Tongue (tissue), 3 donors: ENCODE measurements around the gene CSE1L. TPM values are rescaled to one million over a fixed set of nuclear protein-coding genes. Genes with fewer than 3 reads are reported as not detected.
A peak's percentile ranks its signal among the peaks of the same experiment; 100 is the strongest.
"Not testable (repeated sequence)": the region's sequence is repeated elsewhere in the genome, so short reads cannot be mapped to it uniquely, and the experiment has no call there.

ENCODE experiments used
- DNase-seq: peaks from one replicate; pipeline ENCODE4 v3.0.0-alpha.2; 2015
- small RNA-seq: library from RNA; depleted of rRNA; stranded (forward); fragments of <200 nt; gene quantifications from one replicate; pipeline ENCODE3, GENCODE V24; 2014; ENCODE audit warnings: low replicate concordance
- total RNA-seq: library from RNA; depleted of rRNA; stranded (reverse); fragments of >200 nt; gene quantifications from one replicate; pipeline ENCODE4 v1.2.3, GENCODE V29; 2014

CSE1L gene
- total RNA-seq, 1 donor from 2014 or later = 70.9 TPM

DNA sequence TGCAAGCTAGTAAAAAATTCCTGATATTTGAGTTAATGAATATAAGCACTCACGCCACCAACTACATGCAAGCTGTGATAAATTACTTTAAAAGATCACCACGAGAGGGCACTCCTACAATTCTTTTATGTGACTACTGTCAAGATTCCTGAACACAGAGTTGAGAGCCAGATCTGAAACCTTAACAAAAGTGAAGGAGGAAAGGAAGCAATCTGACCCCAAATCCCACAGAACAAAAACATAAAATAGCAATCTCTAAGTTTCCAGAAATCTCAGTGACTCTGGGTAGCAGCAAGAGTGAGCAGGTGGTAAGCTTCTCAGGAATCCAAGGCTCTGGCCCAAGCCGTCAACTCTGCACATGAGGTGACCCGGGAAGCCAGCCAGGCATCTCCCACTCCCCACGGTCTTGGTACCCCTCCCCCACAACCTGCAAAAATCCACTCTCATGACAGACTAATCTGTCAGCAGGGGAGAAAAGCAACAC lies 86.9 kb downstream of the CSE1L start:
- DNase-seq = peak; percentile 88

DNA sequence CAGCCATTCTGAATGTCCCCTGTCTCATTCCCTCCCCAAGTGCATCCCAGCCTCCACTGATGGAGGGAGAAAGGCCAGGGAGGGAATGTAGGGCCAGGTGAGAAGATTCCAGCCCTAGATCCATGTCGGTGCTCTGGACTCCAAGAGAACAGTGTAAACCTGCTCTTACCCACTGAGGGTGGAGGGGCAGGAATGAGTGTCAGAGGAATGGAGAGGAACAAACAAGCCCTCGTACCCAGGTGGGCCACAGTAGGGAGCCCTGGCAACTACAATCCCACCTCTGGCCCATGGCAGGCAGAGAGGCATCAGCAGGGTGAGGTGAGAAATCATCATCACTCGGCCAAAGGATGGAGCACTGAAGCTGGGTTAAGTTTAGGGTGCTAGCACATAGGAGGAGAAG lies 87.5 kb downstream of the CSE1L start:
- DNase-seq = no peak

DNA sequence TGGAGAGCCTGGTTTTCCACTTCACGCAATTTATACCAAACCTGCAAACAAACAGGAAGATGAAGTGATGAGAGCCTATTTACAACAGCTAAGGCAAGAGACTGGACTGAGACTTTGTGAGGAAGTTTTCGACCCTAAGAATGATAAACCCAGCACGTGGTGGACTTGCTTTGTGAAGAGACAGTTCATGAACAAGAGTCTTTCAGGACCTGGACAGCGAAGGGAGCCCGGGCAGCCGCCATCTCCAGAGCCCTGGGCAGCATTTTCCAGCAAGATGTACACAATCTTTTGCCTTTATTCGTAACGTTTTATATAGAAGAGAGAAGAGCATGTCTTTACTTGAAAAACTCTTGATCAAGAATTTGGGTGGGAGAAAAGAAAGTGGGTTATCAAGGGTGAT lies 88.7 kb downstream of the CSE1L start:
- DNase-seq = not testable (repeated sequence)

DNA sequence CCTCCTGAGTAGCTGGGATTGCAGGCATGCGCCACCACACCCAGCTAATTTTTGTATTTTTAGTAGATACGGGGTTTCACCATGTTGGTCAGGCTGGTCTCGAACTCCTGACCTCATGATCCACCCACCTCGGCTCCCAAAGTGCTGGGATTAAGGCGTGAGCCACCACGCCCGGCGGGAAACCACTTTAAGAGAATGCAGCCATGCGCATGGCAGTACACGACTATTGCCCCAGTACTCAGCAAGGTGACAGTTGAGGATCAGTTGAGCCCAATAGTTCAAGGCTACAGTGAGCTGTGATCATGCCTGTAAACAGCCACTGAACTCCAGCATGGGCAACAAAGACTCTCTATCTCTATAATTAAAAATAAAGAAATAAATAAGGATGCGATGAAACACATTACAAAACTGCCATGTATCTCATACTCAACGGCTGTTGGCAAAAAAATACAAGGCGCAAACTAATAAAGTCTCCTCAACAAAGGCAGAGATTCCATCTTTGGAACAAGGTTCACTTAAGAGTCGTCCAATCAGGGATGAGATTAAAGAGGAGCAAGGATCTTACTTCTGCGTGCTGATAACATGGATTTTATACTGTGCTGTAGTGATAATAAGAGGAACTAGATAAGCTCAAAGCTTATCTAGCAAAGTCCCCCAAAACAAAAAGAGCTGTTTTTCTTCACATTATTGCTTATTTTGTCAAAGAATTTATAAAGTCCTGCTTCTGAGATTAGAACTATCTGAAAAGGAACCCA lies 90.9 kb downstream of the CSE1L start:
- DNase-seq = no peak

DNA sequence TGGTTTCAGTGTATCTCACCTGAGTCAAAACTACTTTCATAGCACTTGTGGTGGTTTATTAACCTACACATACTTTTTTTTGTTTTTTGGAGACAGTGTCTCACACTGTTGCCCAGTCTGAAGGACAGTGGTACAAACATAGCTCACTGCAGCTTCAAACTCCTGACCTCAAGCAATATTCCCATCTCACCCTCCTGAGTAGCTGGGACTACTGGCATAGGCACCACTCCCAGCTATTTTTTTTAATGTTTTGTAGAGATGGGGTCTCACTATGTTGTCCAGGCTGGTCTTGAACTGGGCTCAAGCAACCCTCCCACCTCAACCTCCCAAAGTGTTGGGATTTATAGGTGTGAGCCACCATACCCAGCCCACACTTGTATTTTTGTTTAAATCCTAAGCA lies 92.3 kb downstream of the CSE1L start:
- DNase-seq = no peak

DNA sequence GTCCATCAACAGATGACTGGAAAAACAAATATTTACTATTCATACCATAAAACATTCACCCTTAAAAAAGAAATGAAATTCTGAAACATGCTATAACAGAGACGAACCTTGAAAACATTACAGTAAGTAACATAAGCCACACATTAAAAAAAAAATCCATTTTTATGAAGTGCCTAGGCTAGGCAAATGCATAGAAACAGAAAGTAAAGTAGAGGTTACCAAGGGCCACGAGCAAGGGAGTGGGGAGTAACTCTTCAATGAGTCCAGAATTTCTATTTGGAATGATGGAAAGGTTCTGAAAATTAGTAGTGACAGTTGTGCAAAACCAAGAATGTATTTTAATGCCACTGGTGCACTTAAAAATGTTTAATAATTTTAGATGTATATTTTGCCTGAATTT lies 94.3 kb downstream of the CSE1L start:
- DNase-seq = no peak

DNA sequence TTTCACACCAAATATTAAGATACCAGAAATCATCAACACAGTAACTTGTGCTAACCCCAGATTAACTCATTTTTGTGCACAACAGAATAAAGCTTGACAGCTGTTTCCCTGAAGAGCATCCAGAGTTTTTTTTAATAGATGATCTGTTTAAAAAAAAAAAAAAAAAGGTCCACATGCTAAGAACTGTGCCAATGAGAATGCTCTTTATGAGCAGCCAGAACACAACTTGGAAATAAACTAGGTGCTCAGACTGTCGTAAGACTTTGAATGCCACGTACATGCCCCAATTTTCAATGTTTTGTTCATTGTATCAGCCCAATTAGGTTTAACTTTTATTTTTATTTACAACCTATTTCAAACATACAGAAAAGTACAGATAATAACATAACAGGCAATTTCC lies 94.7 kb downstream of the CSE1L start:
- no peak for DNase-seq

Small RNA genes within 50 kb of the gene (small RNA-seq; reads per million reads assigned to genes)
- gene SNAP23P1 = not detected

Other genes with a start within 250 kb of the CSE1L start
- 29.4 TPM for gene PREX1, start 218.3 kb upstream of the CSE1L start, total RNA-seq
- 83.8 TPM for gene ARFGEF2, start 124.6 kb upstream of the CSE1L start, total RNA-seq
- gene STAU1, start 142.0 kb downstream of the CSE1L start, total RNA-seq = 47.4 TPM
- 28.7 TPM for gene DDX27, start 173.1 kb downstream of the CSE1L start, total RNA-seq
- 19.3 TPM for gene ZNFX1, start 231.7 kb downstream of the CSE1L start, total RNA-seq